ENCODE data around the gene AVPR2.

Gene AVPR2

GRCh38 chrX:153920546-153920945 lies 16.1 kb downstream of the AVPR2 start:
- DNase-seq = no peak

- no peak for DNase-seq
Measured at GRCh38 chrX:153921070-153921469, 16.6 kb downstream of the AVPR2 start.

GRCh38 chrX:153921511-153922446 lies 17.3 kb downstream of the AVPR2 start:
- peak in 1 of 2 experiments; percentile 16 for DNase-seq

- no peak for DNase-seq
Measured at GRCh38 chrX:153922932-153923857, 18.7 kb downstream of the AVPR2 start.

GRCh38 chrX:153924149-153924861 lies 19.8 kb downstream of the AVPR2 start:
- DNase-seq = peak; percentile 15 to 27

GRCh38 chrX:153925387-153925738 lies 20.9 kb downstream of the AVPR2 start:
- no peak for DNase-seq

GRCh38 chrX:153925739-153926551 lies 21.5 kb downstream of the AVPR2 start, which contains the start of gene ARHGAP4:
Gene ARHGAP4, minus strand, starts transcription at chrX:153926264. Its CDS starts 62 bp downstream, at chrX:153926202.
- DNase-seq = no peak

GRCh38 chrX:153926552-153926857 lies 22.0 kb downstream of the AVPR2 start:
- no peak for DNase-seq

GRCh38 chrX:153926858-153927671 lies 22.6 kb downstream of the AVPR2 start:
- DNase-seq = peak; percentile 90 to 94

- peak in 1 of 2 experiments; percentile 35 for DNase-seq
Measured at GRCh38 chrX:153927672-153927921, 23.1 kb downstream of the AVPR2 start.

- peak; percentile 87 to 88 for DNase-seq
Measured at GRCh38 chrX:153927922-153928760, 23.7 kb downstream of the AVPR2 start.

- DNase-seq = no peak
Measured at GRCh38 chrX:153928846-153929245, 24.4 kb downstream of the AVPR2 start.

- no peak for DNase-seq
Measured at GRCh38 chrX:153929576-153929975, 25.1 kb downstream of the AVPR2 start.

- DNase-seq = no peak
Measured at GRCh38 chrX:153930011-153930910, 25.8 kb downstream of the AVPR2 start.

- DNase-seq = no peak
Measured at GRCh38 chrX:153931151-153931550, 26.7 kb downstream of the AVPR2 start.

GRCh38 chrX:153931748-153932147 lies 27.3 kb downstream of the AVPR2 start:
- no peak for DNase-seq

GRCh38 chrX:153932220-153932915 lies 27.9 kb downstream of the AVPR2 start:
- DNase-seq = no peak

- DNase-seq = no peak
Measured at GRCh38 chrX:153933748-153934147, 29.3 kb downstream of the AVPR2 start.
